C4-2B (cell line): ENCODE measurements around the gene CTDSP1.

Source experiments
- CTCF ChIP-seq: fragments of 450-650 bp; conservative IDR thresholded peaks from 2 replicates; pipeline ENCODE4 v1.5.1; 2017; ENCODE audit warnings: mild to moderate bottlenecking
- ZFX ChIP-seq: fragments of 450-650 bp; IDR thresholded peaks from 2 replicates; pipeline ENCODE4 v1.6.1; 2017

- TF ChIP-seq CTCF (no peak), ZFX (no peak)
These were observed 38.3 kb downstream of the CTDSP1 start for GRCh38 chr2:218437969-218438368.
